GM19438 (cell line): ENCODE measurements around the gene LCE5A.
"Not testable (repeated sequence)": the region's sequence is repeated elsewhere in the genome, so short reads cannot be mapped to it uniquely, and the experiment has no call there.

Source experiments
- ATAC-seq: cut with Tn5 transposase; IDR thresholded peaks from one replicate; pipeline ENCODE4 v1.9.1; 2021; ENCODE audit warnings: low read depth; ENCODE audit not compliant: unreplicated experiment

Gene LCE5A

GRCh38 chr1:152515434-152515783 lies 4.8 kb downstream of the LCE5A start:
- no peak for ATAC-seq

GRCh38 chr1:152516082-152516481 lies 5.5 kb downstream of the LCE5A start:
- ATAC-seq, result no peak

- no peak for ATAC-seq
Measured at GRCh38 chr1:152517237-152517811, 6.7 kb downstream of the LCE5A start.

- no peak for ATAC-seq
Measured at GRCh38 chr1:152519851-152520250, 9.2 kb downstream of the LCE5A start.

GRCh38 chr1:152520561-152521090 lies 10.0 kb downstream of the LCE5A start:
- ATAC-seq, result no peak

GRCh38 chr1:152525080-152525641 lies 14.6 kb downstream of the LCE5A start:
- no peak for ATAC-seq

- ATAC-seq, result no peak
Measured at GRCh38 chr1:152533327-152533938, 22.8 kb downstream of the LCE5A start.

GRCh38 chr1:152535774-152536173 lies 25.2 kb downstream of the LCE5A start:
- ATAC-seq, result no peak

GRCh38 chr1:152537496-152537895 lies 26.9 kb downstream of the LCE5A start:
- ATAC-seq, result no peak

GRCh38 chr1:152539901-152540300 lies 29.3 kb downstream of the LCE5A start:
- ATAC-seq, result no peak

- no peak for ATAC-seq
Measured at GRCh38 chr1:152543820-152544219, 33.2 kb downstream of the LCE5A start.

- ATAC-seq, result no peak
Measured at GRCh38 chr1:152546704-152547103, 36.1 kb downstream of the LCE5A start.

GRCh38 chr1:152548358-152548757 lies 37.8 kb downstream of the LCE5A start:
- ATAC-seq, result not testable (repeated sequence)
